ENCODE measurements around the gene SCUBE2.

GRCh38 chr11:8985462-8985861 lies 105.9 kb downstream of the SCUBE2 start:
- TF ChIP-seq CTCF (IDR thresholded peaks at IDR 0.05) = no peak
- no peak for TF ChIP-seq POLR2A (IDR thresholded peaks at IDR 0.05)
- TF ChIP-seq POLR2AphosphoS5 (IDR thresholded peaks at IDR 0.05; ENCODE audit: insufficient read depth in 1 of 2, low read depth in 1 of 2) = no peak

All from vagina (tissue), 2 donors.